ENCODE results near the gene CES4A.
"Not testable (repeated sequence)": the region's sequence is repeated elsewhere in the genome, so short reads cannot be mapped to it uniquely, and the experiment has no call there.

CES4A gene

DNA sequence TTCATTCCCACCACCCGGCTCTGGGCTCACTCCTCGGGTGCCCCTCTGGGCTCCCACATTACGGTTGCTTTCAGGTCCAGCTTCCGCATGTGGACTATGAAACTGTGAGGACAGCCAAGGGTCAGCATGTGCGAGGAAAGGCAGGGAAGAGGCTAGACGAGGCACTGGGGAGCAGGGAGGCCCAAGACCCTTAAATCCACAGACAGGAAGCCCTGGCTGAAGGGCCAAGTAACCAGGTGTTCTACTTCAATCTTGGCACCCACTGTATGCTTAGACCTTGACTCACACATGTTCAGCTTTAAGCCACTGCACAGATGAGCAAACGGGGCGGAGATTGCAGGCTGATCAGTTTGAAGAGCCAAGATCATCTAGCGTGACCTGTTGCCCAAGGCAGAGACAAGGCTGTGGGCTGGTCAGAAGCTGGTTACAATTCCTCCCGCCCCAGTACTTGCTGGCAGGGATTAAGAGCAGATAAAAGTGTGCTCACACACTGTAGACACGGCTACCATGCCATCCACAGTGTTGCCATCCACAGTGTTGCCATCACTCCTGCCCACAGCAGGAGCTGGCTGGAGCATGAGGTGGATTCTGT is at the start of gene CES4A:
TSS of gene CES4A (plus strand) at position 393 of the 592 bp plus-strand sequence. CDS start at position 577, 184 bp downstream.
- DNase-seq (ENCODE audit: low spot score), result no peak

DNA sequence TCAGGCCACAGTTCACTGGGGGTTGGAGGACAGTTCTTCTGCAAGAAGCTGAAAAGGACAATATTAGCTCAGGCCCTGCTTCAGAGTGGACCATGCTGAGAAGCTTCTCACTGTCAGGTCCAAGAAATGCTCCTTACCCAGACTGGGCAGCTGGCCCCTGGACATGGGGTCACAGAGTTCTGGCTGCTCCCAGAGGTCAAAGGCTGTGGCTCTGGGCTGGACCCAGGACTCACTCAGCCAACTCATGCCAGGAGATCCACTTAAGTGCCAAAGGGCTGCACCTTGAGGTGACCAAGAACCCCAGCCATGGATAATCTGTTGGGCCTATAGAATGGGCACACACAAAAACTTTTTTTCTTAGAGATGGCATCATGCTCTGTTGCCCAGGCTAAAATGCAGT is 49.0 kb upstream of the CES4A start:
- no peak for DNase-seq (ENCODE audit: low spot score)

DNA sequence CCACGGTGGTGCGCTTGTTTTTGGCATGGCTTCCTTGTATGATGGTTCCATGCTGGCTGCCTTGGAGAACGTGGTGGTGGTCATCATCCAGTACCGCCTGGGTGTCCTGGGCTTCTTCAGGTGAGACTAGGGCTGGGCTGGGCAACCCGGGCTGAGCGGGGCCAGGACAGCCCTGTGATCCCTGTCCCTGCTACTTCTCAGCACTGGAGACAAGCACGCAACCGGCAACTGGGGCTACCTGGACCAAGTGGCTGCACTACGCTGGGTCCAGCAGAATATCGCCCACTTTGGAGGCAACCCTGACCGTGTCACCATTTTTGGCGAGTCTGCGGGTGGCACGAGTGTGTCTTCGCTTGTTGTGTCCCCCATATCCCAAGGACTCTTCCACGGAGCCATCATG is 48.2 kb upstream of the CES4A start:
- DNase-seq (ENCODE audit: low spot score), result no peak

DNA sequence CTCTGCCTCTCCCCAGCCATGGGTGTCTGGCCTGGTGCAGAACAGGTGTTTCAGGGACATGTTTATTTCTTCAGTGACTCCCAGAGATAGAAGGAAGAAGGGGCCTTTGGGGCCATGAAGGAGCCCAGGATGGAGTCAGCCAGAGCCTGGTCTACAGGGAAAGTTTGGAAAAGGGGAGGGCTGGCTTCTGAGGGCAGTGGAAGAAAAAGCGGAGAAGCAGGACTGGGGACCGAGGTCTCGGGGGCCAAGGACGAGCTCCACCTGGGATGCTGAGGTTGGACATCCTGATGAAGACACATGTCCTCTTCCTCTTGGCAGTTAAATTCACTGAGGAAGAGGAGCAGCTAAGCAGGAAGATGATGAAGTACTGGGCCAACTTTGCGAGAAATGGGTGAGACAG is 45.4 kb upstream of the CES4A start:
- DNase-seq (ENCODE audit: low spot score), result no peak

DNA sequence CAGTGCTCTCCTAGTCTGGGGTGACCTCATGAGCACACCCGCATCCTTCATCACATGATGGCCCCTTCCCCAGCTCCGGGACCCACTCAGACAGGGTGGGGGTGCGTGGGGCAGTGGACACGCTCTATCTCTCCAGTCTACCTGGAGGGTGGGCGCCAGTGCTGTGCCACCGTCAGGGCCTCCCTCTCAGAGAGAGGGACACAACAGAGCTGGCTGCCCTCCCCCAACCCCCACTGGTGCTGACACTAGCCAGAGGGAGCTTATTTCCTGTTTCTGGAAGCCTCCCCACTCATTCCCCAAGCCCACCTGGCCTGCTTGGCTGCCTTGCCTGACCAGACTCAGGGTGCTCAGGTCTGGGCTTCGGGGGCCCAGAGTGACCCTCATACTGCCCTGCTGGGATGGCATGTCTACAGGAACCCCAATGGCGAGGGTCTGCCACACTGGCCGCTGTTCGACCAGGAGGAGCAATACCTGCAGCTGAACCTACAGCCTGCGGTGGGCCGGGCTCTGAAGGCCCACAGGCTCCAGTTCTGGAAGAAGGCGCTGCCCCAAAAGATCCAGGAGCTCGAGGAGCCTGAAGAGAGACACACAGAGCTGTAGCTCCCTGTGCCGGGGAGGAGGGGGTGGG is 44.8 kb upstream of the CES4A start:
- DNase-seq (ENCODE audit: low spot score), result no peak

DNA sequence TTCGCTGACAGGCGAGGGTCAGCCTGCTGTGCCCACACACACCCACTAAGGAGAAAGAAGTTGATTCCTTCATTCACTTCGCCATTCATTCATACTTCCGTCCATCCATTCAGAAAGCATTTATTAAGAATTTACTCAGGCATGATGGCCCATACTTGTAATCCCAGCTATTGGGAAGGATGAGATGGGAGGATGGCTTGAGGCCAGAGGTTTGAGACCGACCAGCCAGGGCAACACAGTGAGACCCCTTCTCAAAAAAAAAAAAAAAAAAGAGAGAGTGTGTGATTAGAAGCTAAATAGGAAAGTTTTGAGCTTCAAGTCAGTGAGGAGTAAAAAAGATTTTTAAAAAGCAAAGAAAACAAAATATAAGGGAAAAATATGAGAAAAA is 44.3 kb upstream of the CES4A start:
- DNase-seq (ENCODE audit: low spot score), result no peak

DNA sequence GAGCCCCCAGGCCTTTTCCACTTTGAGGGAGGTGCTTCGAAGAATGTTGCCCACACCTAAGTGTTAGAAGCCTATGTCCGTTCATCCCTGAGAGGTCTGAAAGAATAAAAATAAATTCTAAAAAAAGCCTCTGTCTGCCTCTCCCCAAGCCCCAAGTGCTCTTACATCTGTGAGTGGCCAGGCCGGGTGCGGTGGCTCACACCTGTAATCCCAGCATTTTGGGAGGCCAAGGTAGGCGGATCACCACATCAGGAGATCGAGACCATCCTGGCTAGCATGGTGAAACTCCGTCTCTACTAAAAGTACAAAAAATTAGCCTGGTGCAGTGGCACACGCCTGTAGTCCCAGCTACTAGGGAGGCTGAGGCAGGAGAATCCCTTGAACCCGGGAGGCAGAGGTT is 43.4 kb upstream of the CES4A start:
- DNase-seq (ENCODE audit: low spot score), result not testable (repeated sequence)

DNA sequence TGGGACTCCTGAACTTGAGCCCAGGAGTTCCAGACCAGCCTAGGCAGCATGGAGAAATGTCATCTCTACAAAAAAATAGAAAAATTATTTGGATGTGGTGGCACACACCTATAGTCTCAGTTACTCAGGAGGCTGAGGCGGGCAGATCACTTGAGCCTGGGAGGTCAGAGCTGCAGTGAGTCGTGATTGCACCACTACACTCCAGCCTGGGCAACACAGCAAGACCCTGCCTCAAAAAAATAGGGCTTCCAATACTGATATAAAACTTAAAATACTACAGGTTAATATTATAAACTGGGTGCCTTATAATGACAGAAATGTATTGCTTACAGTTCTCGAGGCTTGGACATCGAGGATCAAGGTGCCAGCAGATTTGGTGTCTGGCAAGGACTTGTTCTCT is 42.5 kb upstream of the CES4A start:
- DNase-seq (ENCODE audit: low spot score), result no peak

DNA sequence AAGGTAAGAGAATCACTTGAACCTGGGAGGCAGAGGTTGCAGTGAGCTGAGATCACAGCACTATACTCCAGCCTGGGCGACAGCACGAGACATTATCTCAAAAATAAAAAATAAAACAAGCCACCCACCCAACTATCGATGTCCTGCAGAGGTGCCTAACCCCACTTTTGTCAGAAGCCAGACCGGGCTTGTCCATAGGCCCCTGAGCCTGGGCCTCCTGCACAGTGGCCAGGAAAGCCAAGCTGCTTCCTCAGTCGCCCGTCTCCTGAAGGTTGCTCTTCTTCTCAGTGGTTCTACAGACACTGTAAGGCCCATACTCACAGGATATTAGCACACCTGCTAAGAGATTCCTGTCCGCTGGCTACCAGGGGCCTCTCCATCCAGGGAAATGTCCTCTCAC is 41.8 kb upstream of the CES4A start:
- DNase-seq (ENCODE audit: low spot score), result no peak

DNA sequence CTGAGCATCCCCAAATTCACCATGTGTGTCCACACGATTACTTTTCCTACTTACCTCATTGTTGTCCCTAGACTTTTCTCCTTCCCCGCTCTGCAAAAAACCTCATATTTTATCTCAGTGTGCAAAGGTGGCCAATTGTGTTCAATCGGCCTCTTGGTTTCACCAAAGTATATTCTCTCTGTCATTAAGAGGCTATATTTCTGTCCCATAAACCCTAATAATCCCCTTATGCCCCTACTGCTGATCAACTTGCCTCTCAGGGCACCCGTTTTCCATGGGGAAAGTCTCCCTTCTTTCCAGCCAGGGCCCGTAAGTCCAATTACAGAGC is 41.5 kb upstream of the CES4A start:
- no peak for DNase-seq (ENCODE audit: low spot score)

DNA sequence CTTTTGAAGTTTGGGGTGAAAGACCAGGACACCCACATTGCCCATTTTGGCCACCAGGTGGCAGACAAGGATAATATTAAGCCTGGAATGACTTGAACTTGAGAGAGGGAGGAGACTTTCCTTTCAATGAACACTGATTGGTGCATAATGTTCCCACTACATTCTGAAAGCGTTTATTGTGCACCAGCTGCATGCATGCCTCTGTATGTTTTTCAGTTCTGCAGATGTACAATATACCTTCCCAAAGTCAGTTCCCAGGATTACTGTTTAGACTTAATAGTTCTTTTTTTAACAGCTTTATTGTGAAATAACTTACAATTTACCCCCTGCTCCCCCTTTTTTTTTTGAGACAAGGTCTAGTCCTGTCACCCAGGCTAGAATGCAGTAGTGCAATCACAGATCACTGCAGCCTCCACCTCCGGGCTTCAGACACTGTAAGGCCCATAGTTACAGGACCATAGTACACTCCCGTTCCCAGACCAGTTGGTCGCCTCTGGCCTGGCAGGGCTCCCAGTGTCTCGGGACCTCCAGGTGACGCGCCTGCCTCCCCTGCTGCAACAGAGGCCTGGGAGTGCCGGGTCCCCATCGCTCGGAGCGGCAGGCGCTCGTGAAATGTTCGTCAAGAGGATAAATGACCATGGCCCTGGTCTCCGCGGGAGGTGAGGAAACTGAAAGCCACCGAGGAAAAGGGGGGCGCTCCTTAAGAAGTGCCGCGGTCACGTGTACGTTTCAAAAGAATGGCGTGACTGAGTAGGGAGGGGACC is 40.9 kb upstream of the CES4A start:
- peak; percentile 75 for DNase-seq (ENCODE audit: low spot score)

DNA sequence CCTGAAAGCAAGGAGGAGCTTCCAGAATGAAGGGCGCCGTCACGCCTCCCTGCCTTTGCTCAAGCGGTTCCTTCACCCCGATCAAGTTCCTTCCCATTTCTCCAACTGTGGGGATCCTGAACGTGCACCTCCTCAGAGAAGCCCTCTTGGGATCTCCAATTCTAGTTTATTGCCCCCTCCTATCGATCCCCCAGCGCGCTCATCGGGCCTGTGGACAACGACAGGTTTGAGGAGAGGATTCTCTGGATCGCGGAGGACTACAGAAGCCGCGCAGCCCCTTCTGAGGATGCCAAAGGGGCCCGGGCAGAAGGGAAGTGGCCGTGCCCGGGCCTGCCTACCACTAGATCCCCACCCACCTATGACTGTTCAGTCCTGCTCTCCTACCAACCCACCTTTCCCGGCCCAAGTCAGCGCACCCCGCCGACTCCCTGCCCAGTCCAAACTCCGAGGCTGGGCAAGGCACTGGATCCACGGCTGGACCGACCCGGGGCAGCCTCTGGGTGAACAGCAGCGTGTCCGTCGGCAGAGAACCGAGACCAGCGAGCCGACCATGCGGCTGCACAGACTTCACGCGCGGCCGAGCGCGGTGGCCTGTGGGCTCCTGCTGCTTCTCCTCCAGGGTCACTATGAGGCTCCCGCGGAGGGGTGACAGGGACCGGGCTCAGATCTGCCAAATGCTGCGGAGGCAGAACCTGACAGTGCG is 40.1 kb upstream of the CES4A start:
- no peak for DNase-seq (ENCODE audit: low spot score)

DNA sequence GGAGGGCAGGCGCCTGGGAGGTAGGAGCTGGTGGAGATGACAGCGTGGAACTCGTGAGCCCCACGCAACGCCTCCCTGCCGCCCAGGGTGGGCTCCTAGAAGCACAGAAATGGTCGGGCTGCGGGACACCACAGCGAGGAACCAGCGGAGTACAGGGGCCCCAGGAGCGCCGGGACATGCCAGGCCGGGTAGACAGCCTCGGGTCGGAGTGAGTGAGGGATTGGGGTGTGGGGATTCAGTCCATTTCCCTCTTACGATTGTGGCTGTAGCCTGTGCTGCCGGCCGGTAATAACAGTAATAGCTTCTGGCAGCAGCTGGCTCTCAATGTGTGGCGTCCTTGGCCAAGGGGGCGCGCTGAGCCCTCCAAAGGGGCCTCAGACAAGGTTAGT is 39.6 kb upstream of the CES4A start:
- no peak for DNase-seq (ENCODE audit: low spot score)

DNA sequence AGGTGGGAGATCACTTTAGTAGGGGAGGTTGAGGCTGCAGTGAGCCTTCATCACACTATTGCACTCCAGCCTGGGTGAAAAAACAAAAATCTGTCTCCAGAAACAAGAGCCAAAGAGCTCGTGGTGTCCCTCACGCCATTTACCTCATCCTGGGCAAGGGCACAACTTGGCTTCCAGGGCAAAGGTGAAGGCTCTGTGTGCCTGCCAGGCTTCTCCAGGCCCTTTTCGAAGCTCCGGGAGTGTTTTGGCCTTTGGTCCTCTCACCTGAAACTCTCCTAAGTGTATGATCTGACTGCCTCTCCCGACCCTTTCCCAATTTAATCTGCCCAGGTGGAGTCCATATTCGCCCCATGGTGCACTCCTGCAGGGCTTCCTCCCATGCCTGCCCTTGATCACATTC is 38.9 kb upstream of the CES4A start:
- DNase-seq (ENCODE audit: low spot score), result no peak

DNA sequence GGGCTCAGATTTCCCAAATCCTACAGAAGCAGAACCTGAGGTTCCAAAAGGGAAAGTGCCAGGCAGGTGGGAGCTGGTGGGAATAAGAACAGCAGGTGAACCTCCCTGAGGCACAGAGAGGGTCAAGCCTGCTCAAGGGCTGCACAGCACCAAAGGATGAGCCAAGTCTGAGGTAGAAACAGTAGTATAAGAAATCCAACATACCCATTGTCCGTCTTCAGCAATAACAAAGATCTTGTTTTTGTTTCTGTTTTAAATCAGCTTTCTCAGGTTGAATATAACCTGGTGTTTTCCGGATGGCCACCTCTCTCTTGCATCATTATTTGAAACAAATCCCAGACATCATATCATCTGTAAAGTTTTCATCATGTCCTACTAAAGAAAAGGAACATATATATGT is 38.0 kb upstream of the CES4A start:
- no peak for DNase-seq (ENCODE audit: low spot score)

DNA sequence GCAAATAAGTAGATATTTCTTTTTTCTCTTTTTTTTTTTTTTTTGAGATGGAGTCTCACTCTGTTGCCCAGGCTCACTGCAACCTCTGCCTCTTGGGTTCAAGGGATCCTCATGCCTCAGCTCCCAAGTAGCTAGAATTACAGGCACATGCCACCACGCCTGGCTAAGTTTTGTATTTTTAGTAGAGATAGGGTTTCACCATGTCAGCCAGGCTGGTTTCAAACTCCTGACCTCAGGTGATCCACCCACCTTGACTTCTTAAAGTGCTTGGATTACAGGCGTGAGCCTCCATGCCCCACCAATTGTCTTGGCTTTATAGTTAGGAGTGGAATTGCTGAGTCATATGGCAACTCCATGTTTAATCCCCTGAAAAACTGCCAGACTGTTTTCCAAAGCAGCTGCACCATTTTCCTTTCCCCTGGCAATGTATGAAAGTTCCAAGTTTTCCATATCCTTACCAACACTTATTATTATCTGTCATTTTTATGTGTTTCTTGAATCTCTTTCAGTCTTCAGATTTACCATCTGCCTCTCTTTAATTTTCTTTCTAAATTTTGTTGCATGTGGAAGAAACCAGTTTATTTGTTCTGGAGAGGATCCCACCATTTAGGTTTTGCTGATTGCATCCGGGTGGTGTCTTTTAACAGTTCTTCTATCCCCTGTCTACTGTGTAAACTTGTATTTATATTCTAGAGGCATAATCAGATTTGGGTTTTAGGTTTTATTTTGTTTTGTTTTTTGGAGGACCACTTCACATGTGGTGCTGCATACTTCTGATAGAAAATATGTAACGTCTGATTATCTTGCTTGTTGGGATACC is 37.2 kb upstream of the CES4A start:
- DNase-seq (ENCODE audit: low spot score), result no peak

DNA sequence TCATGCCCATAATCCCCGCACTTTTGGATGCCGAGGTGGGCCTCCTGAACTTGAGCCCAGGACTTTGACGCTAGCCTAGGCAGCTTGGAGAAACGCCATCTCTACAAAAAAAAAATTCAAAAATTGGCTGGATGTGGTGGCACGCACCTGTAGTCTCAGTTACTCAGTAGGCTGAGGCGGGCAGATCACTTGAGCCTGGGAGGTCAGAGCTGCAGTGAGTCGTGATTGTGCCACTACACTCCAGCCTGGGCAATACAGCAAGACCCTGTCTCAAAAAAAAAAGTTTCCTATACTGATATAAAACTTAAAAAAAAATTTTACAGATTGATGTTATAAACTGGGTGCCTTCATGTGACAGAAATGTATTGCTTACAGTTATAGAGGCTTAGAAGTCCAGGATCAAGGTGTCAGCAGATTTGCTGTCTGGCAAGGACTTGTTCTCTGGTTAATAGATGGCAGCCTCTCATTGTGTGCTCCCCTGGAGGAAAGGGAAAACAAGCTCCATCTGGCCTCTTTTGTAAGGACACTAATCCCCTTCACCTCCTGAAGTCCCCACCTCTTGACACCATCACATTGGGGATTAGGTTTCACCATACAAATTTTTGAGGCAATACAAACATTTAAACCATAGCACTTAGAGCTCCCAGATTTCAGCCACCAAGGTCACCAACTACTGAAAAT is 35.8 kb upstream of the CES4A start:
- no peak for DNase-seq (ENCODE audit: low spot score)

DNA sequence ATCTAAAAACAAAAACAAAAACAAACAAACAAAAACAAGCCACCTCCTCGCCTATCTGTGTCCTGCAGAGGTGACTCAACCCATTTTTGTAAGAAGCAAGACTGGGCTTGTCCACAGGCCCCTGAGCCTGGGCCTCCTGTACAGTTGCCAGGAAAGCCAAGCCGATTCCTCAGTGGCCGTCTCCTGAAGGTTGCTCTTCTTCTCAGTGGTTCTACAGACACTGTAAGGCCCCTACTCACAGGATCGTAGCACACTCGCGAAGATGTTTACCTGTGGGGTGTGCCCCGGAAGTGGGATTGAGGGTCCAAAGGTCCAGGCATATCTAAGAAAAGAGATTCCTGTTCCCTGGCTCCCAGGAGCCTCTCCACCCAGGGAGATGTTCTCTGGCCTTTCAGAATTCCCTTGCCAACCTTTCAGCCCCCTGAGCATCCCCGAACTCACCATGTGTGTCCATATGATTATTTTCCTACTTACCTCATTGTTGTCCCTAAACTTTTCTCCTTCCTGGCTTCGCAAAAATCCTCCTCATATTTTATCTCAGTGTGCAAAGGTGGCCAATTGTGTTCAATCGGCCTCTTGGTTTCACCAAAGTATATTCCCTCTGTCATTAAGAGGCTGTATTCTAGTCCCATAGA is 34.8 kb upstream of the CES4A start:
- DNase-seq (ENCODE audit: low spot score), result no peak

DNA sequence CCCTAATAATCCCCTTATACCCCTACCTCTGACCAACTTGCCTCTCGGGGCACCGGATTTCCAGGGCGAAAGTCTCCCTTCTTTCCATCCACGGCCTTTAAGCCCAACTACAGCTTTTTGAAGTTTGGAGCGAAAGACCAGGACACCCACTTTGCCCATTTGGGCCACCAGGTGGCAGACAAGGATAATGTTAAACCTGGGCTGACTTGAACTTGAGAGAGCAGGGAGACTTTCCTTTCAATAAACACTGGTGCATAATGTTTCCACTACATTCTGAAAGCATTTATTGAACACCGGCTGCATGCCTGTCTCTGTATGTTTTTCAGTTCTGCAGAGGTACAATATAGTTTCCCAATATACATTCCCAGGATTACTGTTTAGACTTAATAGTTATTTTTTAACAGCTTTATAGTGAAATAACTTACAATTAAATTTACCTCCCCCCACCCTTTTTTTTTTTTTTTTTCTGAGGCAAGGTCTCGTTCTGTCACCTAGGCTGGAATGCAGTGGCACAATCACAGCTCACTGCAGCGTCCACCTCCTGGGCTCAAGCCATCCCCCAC is 34.2 kb upstream of the CES4A start:
- DNase-seq (ENCODE audit: low spot score), result peak; percentile 56

DNA sequence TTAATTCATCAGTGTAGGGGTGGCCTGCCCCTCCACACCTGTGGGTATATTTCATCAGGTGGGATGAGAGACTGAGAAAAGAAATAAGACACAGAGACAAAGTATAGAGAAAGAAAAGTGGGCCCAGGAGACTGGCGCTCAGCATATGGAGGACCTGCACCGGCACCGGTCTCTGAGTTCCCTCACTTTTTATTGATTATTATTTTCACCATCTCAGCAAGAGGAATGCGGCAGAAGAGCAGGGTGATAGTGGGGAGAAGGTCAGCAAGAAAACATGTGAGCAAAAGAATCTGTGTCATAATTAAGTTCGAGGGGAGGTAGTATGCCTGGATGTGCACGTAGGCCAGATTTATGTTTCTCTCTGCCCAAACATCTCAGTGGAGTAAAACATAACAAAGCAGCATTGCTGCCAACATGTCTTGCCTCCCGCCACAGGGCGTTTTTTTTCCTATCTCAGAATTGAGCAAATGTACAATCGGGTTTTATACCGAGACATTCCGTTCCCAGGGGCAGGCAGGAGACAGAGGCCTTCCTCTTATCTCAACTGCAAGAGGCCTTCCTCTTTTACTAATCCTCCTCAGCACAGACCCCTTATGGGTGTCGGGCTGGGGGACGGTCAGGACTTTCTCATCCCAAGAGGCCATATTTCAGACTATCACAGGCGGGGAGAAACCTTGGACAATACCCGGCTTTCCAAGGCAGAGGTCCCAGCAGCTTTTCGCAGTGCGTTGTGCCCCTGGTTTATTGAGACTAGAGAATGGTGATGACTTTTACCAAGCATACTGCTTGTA is 32.8 kb upstream of the CES4A start:
- not testable (repeated sequence) for DNase-seq (ENCODE audit: low spot score)

Measured in putamen (tissue), 1 donor.